Measurements from ENCODE around the gene ANKFN1. TPM values are rescaled to one million over a fixed set of nuclear protein-coding genes. Genes with fewer than 3 reads are reported as not detected.

The ANKFN1 gene
- total RNA-seq, 2 donors from 2014 or later: 0.26 to 0.33 TPM

GRCh38 chr17:56543280-56543679 lies 390.0 kb downstream of the ANKFN1 start:
- DNase-seq (no peak), ATAC-seq (no peak)
- Histone ChIP-seq H3K36me3 (replicated peaks in 1 of 2; ENCODE audit: insufficient read depth in 1 of 2, low read depth in 2 of 2) (no peaks in the 10 kb centered on the region), H3K27me3 (no peaks in the 10 kb centered on the region), H3K4me1 (no peaks in the 10 kb centered on the region), H3K27ac (no peak overlapping the region), H3K9me3 (no peaks in the 10 kb centered on the region), H3K4me3 (no peak overlapping the region)
- no peak for TF ChIP-seq CTCF (IDR thresholded peaks at IDR 0.05)
- no peak for TF ChIP-seq POLR2A (IDR thresholded peaks at IDR 0.05)
- intact Hi-C loops (cut with DNase I): no loop called here
- 24 to 33% methylated on average over 3 of the region's 3 CpGs for WGBS, 2 donors

- intact Hi-C loops (cut with DNase I): no loop called here
- WGBS, 2 donors: 45 to 46% methylated on average over 2 of the region's 2 CpGs
Observed at GRCh38 chr17:56545106-56545505, 391.8 kb downstream of the ANKFN1 start.

GRCh38 chr17:56545930-56546329 lies 392.7 kb downstream of the ANKFN1 start:
- H3K36me3 ChIP-seq (replicated peaks in 1 of 2; ENCODE audit: insufficient read depth in 1 of 2, low read depth in 2 of 2): no peaks in the 10 kb centered on the region
- ATAC-seq: no peak
- H3K9me3 ChIP-seq: no peaks in the 10 kb centered on the region
- no peak for DNase-seq
- H3K4me3 ChIP-seq: no peak overlapping the region
- TF ChIP-seq CTCF (IDR thresholded peaks at IDR 0.05): no peak
- no peak for TF ChIP-seq POLR2A (IDR thresholded peaks at IDR 0.05)
- intact Hi-C loops (cut with DNase I): no loop called here
- H3K27ac ChIP-seq: no peak overlapping the region
- no peaks in the 10 kb centered on the region for H3K27me3 ChIP-seq
- H3K4me1 ChIP-seq: no peaks in the 10 kb centered on the region

More at GRCh38 chr17:56545106-56545505, 391.8 kb downstream of the ANKFN1 start:
- Histone ChIP-seq H3K36me3 (replicated peaks in 1 of 2; ENCODE audit: insufficient read depth in 1 of 2, low read depth in 2 of 2) (no peaks in the 10 kb centered on the region), H3K4me3 (no peak overlapping the region), H3K9me3 (no peaks in the 10 kb centered on the region), H3K27me3 (no peaks in the 10 kb centered on the region), H3K4me1 (no peaks in the 10 kb centered on the region), H3K27ac (no peak overlapping the region)
- DNase-seq (no peak), ATAC-seq (no peak)
- TF ChIP-seq CTCF (IDR thresholded peaks at IDR 0.05) (no peak), POLR2A (IDR thresholded peaks at IDR 0.05) (no peak)

- DNase-seq (no peak), ATAC-seq (no peak)
- Histone ChIP-seq H3K27me3 (no peaks in the 10 kb centered on the region), H3K36me3 (replicated peaks in 1 of 2; ENCODE audit: insufficient read depth in 1 of 2, low read depth in 2 of 2) (no peaks in the 10 kb centered on the region), H3K4me1 (no peaks in the 10 kb centered on the region), H3K9me3 (no peaks in the 10 kb centered on the region), H3K27ac (no peak overlapping the region), H3K4me3 (no peak overlapping the region)
- 77 to 79% methylated on average over 4 of the region's 4 CpGs for WGBS, 2 donors
- TF ChIP-seq POLR2A (IDR thresholded peaks at IDR 0.05) (no peak), CTCF (IDR thresholded peaks at IDR 0.05) (no peak)
- intact Hi-C loops (cut with DNase I): no loop called here
Observed at GRCh38 chr17:56548661-56549060, 395.4 kb downstream of the ANKFN1 start.

GRCh38 chr17:56549501-56549900 lies 396.2 kb downstream of the ANKFN1 start:
- intact Hi-C loops (cut with DNase I): no loop called here
- 30 to 71% methylated on average over 1 of the region's 1 CpG for WGBS, 2 donors
- H3K27ac ChIP-seq: no peak overlapping the region
- no peaks in the 10 kb centered on the region for H3K27me3 ChIP-seq
- H3K9me3 ChIP-seq: no peaks in the 10 kb centered on the region
- no peaks in the 10 kb centered on the region for H3K4me1 ChIP-seq
- H3K36me3 ChIP-seq (replicated peaks in 1 of 2; ENCODE audit: insufficient read depth in 1 of 2, low read depth in 2 of 2): no peaks in the 10 kb centered on the region
- no peak for ATAC-seq
- DNase-seq: no peak
- H3K4me3 ChIP-seq: no peak overlapping the region
- TF ChIP-seq CTCF (IDR thresholded peaks at IDR 0.05) (no peak), POLR2A (IDR thresholded peaks at IDR 0.05) (no peak)

Measured in body of pancreas (tissue), 4 donors.